IMR-90 (cell line): ENCODE measurements around the gene CUTA. TPM values are rescaled to one million over a fixed set of nuclear protein-coding genes. Genes with fewer than 3 reads are reported as not detected.

Experiments
- ATAC-seq: fragments of 200-7000 bp; cut with Tn5 transposase; 2 replicates; pipeline ENCODE4 v1.9.1; 2020; ENCODE audit warnings: low read depth, mild to moderate bottlenecking, moderate library complexity
- BruUV-seq: library from RNA; stranded (reverse); fragments of 400-500 nt; replicated peaks from 2 replicates; lab custom pipeline; 2021; lab: Mats Ljungman, UMichigan
- CTCF ChIA-PET: fragments of 300-600 bp; formaldehyde crosslinking; extraction: SDS; loops from one replicate; lab custom pipeline; 2021; ENCODE audit warnings: antibody characterized with exemption; lab: Yijun Ruan, JAX
- POLR2A ChIA-PET: fragments of 300-600 bp; sonication (Branson Sonifier 250); formaldehyde crosslinking; loops from one replicate; lab custom pipeline; 2022; ENCODE audit warnings: antibody characterized with exemption; ENCODE audit not compliant: unreplicated experiment; lab: Charles Lee
- DNase-seq: peaks from one replicate; pipeline ENCODE4 v3.0.0; 2013
- H2AFZ ChIP-seq: replicated peaks from 2 replicates; pipeline ENCODE3; 2013; ENCODE audit warnings: low read length, mild to moderate bottlenecking; ENCODE audit not compliant: poor library complexity
- H2AK5ac ChIP-seq: 2 replicates; pipeline ENCODE4 v1.6.1; 2013; ENCODE audit warnings: low read depth, low read length, inconsistent platforms
- H2AK9ac ChIP-seq: replicated peaks from 2 replicates; pipeline ENCODE3; 2013; ENCODE audit warnings: mild to moderate bottlenecking, low read depth, low read length, moderate library complexity; ENCODE audit not compliant: poor library complexity
- H2BK120ac ChIP-seq: 2 replicates; pipeline ENCODE4 v1.6.1; 2013; ENCODE audit warnings: low read depth, low read length, inconsistent platforms
- H2BK15ac ChIP-seq: 3 replicates; pipeline ENCODE4 v1.6.1; 2013; ENCODE audit warnings: low read depth, low read length, inconsistent platforms
- H2BK20ac ChIP-seq: 2 replicates; pipeline ENCODE4 v1.6.1; 2013; ENCODE audit warnings: low read depth, mild to moderate bottlenecking, inconsistent platforms, low read length, moderate library complexity
- H2BK5ac ChIP-seq: 2 replicates; pipeline ENCODE4 v1.6.1; 2013; ENCODE audit warnings: mild to moderate bottlenecking, low read depth, low read length, inconsistent platforms; ENCODE audit not compliant: poor library complexity, severe bottlenecking
- H3K14ac ChIP-seq: replicated peaks from 2 replicates; pipeline ENCODE4 v1.6.1; 2013; ENCODE audit warnings: low read depth, low read length, inconsistent platforms
- H3K18ac ChIP-seq: 2 replicates; pipeline ENCODE4 v1.6.1; 2013; ENCODE audit warnings: low read depth, low read length, control low read depth
- H3K23ac ChIP-seq: 2 replicates; pipeline ENCODE4 v1.6.1; 2013; ENCODE audit warnings: low read depth, low read length, inconsistent platforms
- H3K27ac ChIP-seq: 2 replicates; pipeline ENCODE4 v1.5.1; 2013; ENCODE audit warnings: mild to moderate bottlenecking, control low read depth, low read length; ENCODE audit not compliant: insufficient read depth
- H3K27me3 ChIP-seq: 2 replicates; pipeline ENCODE4 v1.6.1; 2013; ENCODE audit warnings: low read length; ENCODE audit not compliant: control insufficient read depth, insufficient read depth
- H3K36me3 ChIP-seq: 2 replicates; pipeline ENCODE4 v1.6.1; 2013; ENCODE audit warnings: low read length, mixed read lengths; ENCODE audit not compliant: control insufficient read depth, insufficient read depth
- H3K4ac ChIP-seq: 2 replicates; pipeline ENCODE4 v1.6.1; 2013; ENCODE audit warnings: low read depth, low read length, inconsistent platforms
- H3K4me1 ChIP-seq: 2 replicates; pipeline ENCODE4 v1.6.1; 2013; ENCODE audit warnings: low read length, mixed read lengths; ENCODE audit not compliant: control insufficient read depth, insufficient read depth
- H3K4me2 ChIP-seq: 2 replicates; pipeline ENCODE4 v1.6.1; 2013; ENCODE audit warnings: low read depth, mild to moderate bottlenecking, control low read depth, low read length, moderate library complexity
- H3K4me3 ChIP-seq: 2 replicates; pipeline ENCODE4 v1.5.1; 2013; ENCODE audit warnings: low read depth, mild to moderate bottlenecking, control low read depth, low read length, moderate library complexity; ENCODE audit not compliant: insufficient read depth
- H3K56ac ChIP-seq: 2 replicates; pipeline ENCODE4 v1.6.1; 2013; ENCODE audit warnings: low read length, inconsistent platforms; ENCODE audit not compliant: insufficient read depth; ENCODE audit errors: extremely low read depth
- H3K79me1 ChIP-seq, 2 experiments: 2 replicates each; pipeline ENCODE4 v1.6.1; 2013; ENCODE audit warnings: low read length in 2 of 2, inconsistent platforms in 1 of 2, low read depth in 1 of 2
- H3K9ac ChIP-seq: 2 replicates; pipeline ENCODE4 v1.6.1; 2013; ENCODE audit warnings: low read depth, low read length, control low read depth
- H3K9me1 ChIP-seq: 2 replicates; pipeline ENCODE4 v1.6.1; 2013; ENCODE audit warnings: low read length, inconsistent platforms; ENCODE audit not compliant: insufficient read depth
- H3K9me3 ChIP-seq: 2 replicates; pipeline ENCODE4 v1.6.1; 2013; ENCODE audit warnings: low read length; ENCODE audit not compliant: control insufficient read depth, insufficient read depth
- H4K20me1 ChIP-seq: 2 replicates; pipeline ENCODE4 v1.6.1; 2013; ENCODE audit warnings: low read length, inconsistent platforms; ENCODE audit not compliant: insufficient read depth
- H4K5ac ChIP-seq: 2 replicates; pipeline ENCODE4 v1.6.1; 2013; ENCODE audit warnings: mild to moderate bottlenecking, low read depth, low read length, control low read depth
- H4K8ac ChIP-seq, 2 experiments: 2 replicates each; pipeline ENCODE4 v1.6.1; 2013; ENCODE audit warnings: low read depth in 2 of 2, low read length in 2 of 2, control low read depth in 1 of 2, inconsistent platforms in 1 of 2
- H4K91ac ChIP-seq: 2 replicates; pipeline ENCODE4 v1.6.1; 2013; ENCODE audit warnings: low read depth, low read length, inconsistent platforms; ENCODE audit not compliant: insufficient read depth
- BHLHE40 ChIP-seq: fragments of 150-350 bp; IDR thresholded peaks from 2 replicates; pipeline ENCODE4 v1.6.1; 2016; ENCODE audit warnings: mild to moderate bottlenecking, low read depth, low read length
- CEBPB ChIP-seq: IDR thresholded peaks from 2 replicates; pipeline ENCODE4 v1.6.1; 2012; ENCODE audit warnings: low read depth, low read length, improper control_type of control experiment
- CHD1 ChIP-seq: IDR thresholded peaks from 2 replicates; pipeline ENCODE4 v1.6.1; 2012; ENCODE audit warnings: low read depth, low read length, improper control_type of control experiment
- ELK1 ChIP-seq: fragments of 150-350 bp; IDR thresholded peaks from 2 replicates; pipeline ENCODE4 v1.6.1; 2016; ENCODE audit warnings: low read depth, mild to moderate bottlenecking, low read length, moderate library complexity, borderline replicate concordance
- FOS ChIP-seq: fragments of 150-350 bp; IDR thresholded peaks from 2 replicates; pipeline ENCODE4 v1.6.1; 2016; ENCODE audit warnings: low read depth, low read length
- MAFK ChIP-seq: IDR thresholded peaks from 2 replicates; pipeline ENCODE4 v1.6.1; 2012; ENCODE audit warnings: low read depth, low read length, improper control_type of control experiment
- MAZ ChIP-seq: IDR thresholded peaks from 2 replicates; pipeline ENCODE4 v1.6.1; 2012; ENCODE audit warnings: low read depth, mild to moderate bottlenecking, low read length, improper control_type of control experiment, moderate library complexity, borderline replicate concordance
- MXI1 ChIP-seq: IDR thresholded peaks from 2 replicates; pipeline ENCODE4 v1.6.1; 2012; ENCODE audit warnings: low read depth, mild to moderate bottlenecking, low read length, moderate library complexity, borderline replicate concordance
- NFE2L2 ChIP-seq: fragments of 150-350 bp; IDR thresholded peaks from 2 replicates; pipeline ENCODE4 v1.6.1; 2016; ENCODE audit warnings: low read depth, mild to moderate bottlenecking, low read length
- POLR2A ChIP-seq: IDR thresholded peaks from 2 replicates; pipeline ENCODE4 v1.6.1; 2012; ENCODE audit warnings: mild to moderate bottlenecking, low read depth, low read length
- RAD21 ChIP-seq: IDR thresholded peaks from 2 replicates; pipeline ENCODE4 v1.6.1; 2012; ENCODE audit warnings: low read length, improper control_type of control experiment
- RCOR1 ChIP-seq: IDR thresholded peaks from 2 replicates; pipeline ENCODE4 v1.6.1; 2012; ENCODE audit warnings: mild to moderate bottlenecking, low read length, improper control_type of control experiment; ENCODE audit not compliant: insufficient replicate concordance
- RFX5 ChIP-seq: IDR thresholded peaks from 2 replicates; pipeline ENCODE4 v1.8.0; 2012; ENCODE audit warnings: low read depth, mild to moderate bottlenecking, low read length, moderate library complexity
- SMC3 ChIP-seq: fragments of 150-350 bp; IDR thresholded peaks from 2 replicates; pipeline ENCODE4 v1.6.1; 2016; ENCODE audit warnings: low read depth, mild to moderate bottlenecking, antibody characterized with exemption, low read length, moderate library complexity
- WGBS, 2 experiments: methylation state at CpG; one replicate each; pipeline versions ENCODE4 v1.1.5 to v1.1.7; 2013; ENCODE audit warnings: missing lambda C conversion rate in 2 of 2; ENCODE audit not compliant: insufficient read length in 1 of 2; ENCODE audit errors: extremely low coverage in 2 of 2; 5-methylcytosine and 5-hydroxymethylcytosine counted together
- dilution Hi-C: fragments of 300-500 bp; cut with HindIII; formaldehyde crosslinking; loops from one replicate; pipeline ENCODE4 v1.14.3; 2018; ENCODE audit warnings: low sequenced_read_pairs; ENCODE audit not compliant: unreplicated experiment
- in situ Hi-C: fragments of 300-500 bp; cut with MboI; formaldehyde crosslinking; loops from 3 replicates; pipeline ENCODE4 v1.14.3; 2019; ENCODE audit warnings: low sequenced_read_pairs, inconsistent platforms, mixed read lengths
- intact Hi-C: fragments of 100-400 bp; cut with micrococcal nuclease; formaldehyde crosslinking; loops from 2 replicates; pipeline ENCODE4 v1.10.0; 2022
- polyA plus RNA-seq, 3 experiments: library from polyadenylated mRNA; depleted of rRNA; stranded (reverse); fragments of >200 nt; gene quantifications; 2 replicates each; pipeline ENCODE4 v1.2.3, GENCODE V29; 2012; ENCODE audit warnings: low replicate concordance in 1 of 3
- total RNA-seq: library from RNA; depleted of rRNA; stranded (reverse); fragments of >200 nt; gene quantifications from 2 replicates; pipeline ENCODE4 v1.2.3, GENCODE V29; 2012
- TF ChIP-seq, protein P1 (sequence below): fragments of 150-350 bp; IDR thresholded peaks from 2 replicates; pipeline ENCODE4 v1.6.1; 2017; ENCODE audit warnings: mild to moderate bottlenecking, antibody characterized with exemption, low read length, low read depth

CUTA gene
- total and polyA plus RNA-seq, 2 of the 4 experiments (the other 2 are of a cell fraction), result 136 to 427 TPM

- Histone ChIP-seq H2AK5ac (no peak overlapping the region), H3K36me3 (peaks cover 41% of the 10 kb centered on the region), H2BK15ac (no peak overlapping the region), H3K4me3 (no peak overlapping the region), H3K4ac (no peak overlapping the region), H3K4me1 (peaks cover 16% of the 10 kb centered on the region), H3K23ac (no peak overlapping the region), H3K4me2 (no peak overlapping the region), H2AK9ac (no peak overlapping the region), H4K5ac (no peak overlapping the region), H3K56ac (no peak overlapping the region), H3K27me3 (no peaks in the 10 kb centered on the region), H3K18ac (no peak overlapping the region), H2BK120ac (no peak overlapping the region), H2BK20ac (no peak overlapping the region), H3K79me1 (peaks cover 26 to 54% of the 10 kb centered on the region in 2 experiments), H4K8ac (no peak overlapping the region), H3K9me1 (peaks cover 20% of the 10 kb centered on the region), H2BK5ac (no peak overlapping the region), H3K9ac (no peak overlapping the region), H4K91ac (no peak overlapping the region), H2AFZ (no peak overlapping the region), H3K9me3 (no peaks in the 10 kb centered on the region), H3K27ac (no peak overlapping the region), H3K14ac (no peak overlapping the region), H4K20me1 (peaks cover 19% of the 10 kb centered on the region; the same call in 1 of the 2 replicates)
- WGBS, 2 experiments, result no CpG with 5 or more reads among the region's 4 CpGs
- TF ChIP-seq CHD1 (no peak), BHLHE40 (no peak), MAZ (no peak), RFX5 (no peak), NFE2L2 (no peak), MAFK (no peak), SMC3 (no peak), FOS (no peak), MXI1 (no peak), RAD21 (no peak), ELK1 (no peak), RCOR1 (no peak), POLR2A (no peak), CEBPB (no peak)
- TF ChIP-seq, protein P1, sequence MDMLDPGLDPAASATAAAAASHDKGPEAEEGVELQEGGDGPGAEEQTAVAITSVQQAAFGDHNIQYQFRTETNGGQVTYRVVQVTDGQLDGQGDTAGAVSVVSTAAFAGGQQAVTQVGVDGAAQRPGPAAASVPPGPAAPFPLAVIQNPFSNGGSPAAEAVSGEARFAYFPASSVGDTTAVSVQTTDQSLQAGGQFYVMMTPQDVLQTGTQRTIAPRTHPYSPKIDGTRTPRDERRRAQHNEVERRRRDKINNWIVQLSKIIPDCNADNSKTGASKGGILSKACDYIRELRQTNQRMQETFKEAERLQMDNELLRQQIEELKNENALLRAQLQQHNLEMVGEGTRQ, result no peak
- no peak for ATAC-seq
- intact Hi-C loops, result no loop called here
- no peak for DNase-seq
- no TSS peak for BruUV-seq
- dilution Hi-C loops, result no loop called here
- CTCF ChIA-PET, result no interaction called here
- POLR2A ChIA-PET, result no interaction called here
- in situ Hi-C loops, result no loop called here
These were observed 17.1 kb upstream of the CUTA start for GRCh38 chr6:33434961-33435360.
